Measurements from ENCODE around the gene B3GNT5.
"Not testable (repeated sequence)": the region's sequence is repeated elsewhere in the genome, so short reads cannot be mapped to it uniquely, and the experiment has no call there.

Gene B3GNT5

GRCh38 chr3:183230251-183230650, 22.8 kb upstream of the B3GNT5 start:
- not testable (repeated sequence) for DNase-seq

GRCh38 chr3:183230826-183231225, 22.2 kb upstream of the B3GNT5 start:
- DNase-seq, result no peak

GRCh38 chr3:183233966-183234365, 19.1 kb upstream of the B3GNT5 start:
- DNase-seq, result no peak

GRCh38 chr3:183239046-183239445, 14.0 kb upstream of the B3GNT5 start:
- no peak for DNase-seq

GRCh38 chr3:183242431-183242830, 10.6 kb upstream of the B3GNT5 start:
- no peak for DNase-seq

- DNase-seq, result no peak
Measured at GRCh38 chr3:183244219-183244618, 8.8 kb upstream of the B3GNT5 start.

GRCh38 chr3:183244981-183245476, 8.0 kb upstream of the B3GNT5 start:
- DNase-seq, result no peak

- peak; percentile 56 for DNase-seq
Measured at GRCh38 chr3:183247011-183247589, 6.0 kb upstream of the B3GNT5 start.

- no peak for DNase-seq
Measured at GRCh38 chr3:183249006-183249718, 3.9 kb upstream of the B3GNT5 start.

GRCh38 chr3:183252118-183252782, 803 bp upstream of the B3GNT5 start:
- no peak for DNase-seq

GRCh38 chr3:183253528-183254486, 754 bp downstream of the B3GNT5 start:
- DNase-seq, result peak; percentile 44

GRCh38 chr3:183254487-183255347, 1.7 kb downstream of the B3GNT5 start:
- DNase-seq, result no peak

GRCh38 chr3:183255348-183255730, 2.3 kb downstream of the B3GNT5 start:
- DNase-seq, result no peak

GRCh38 chr3:183259087-183259486, 6.0 kb downstream of the B3GNT5 start:
- DNase-seq, result no peak

- DNase-seq, result no peak
Measured at GRCh38 chr3:183259621-183260020, 6.6 kb downstream of the B3GNT5 start.

- no peak for DNase-seq
Measured at GRCh38 chr3:183260167-183260904, 7.3 kb downstream of the B3GNT5 start.

- no peak for DNase-seq
Measured at GRCh38 chr3:183261151-183261724, 8.2 kb downstream of the B3GNT5 start.

GRCh38 chr3:183262875-183263378, 9.9 kb downstream of the B3GNT5 start:
- no peak for DNase-seq

GRCh38 chr3:183264268-183264667, 11.2 kb downstream of the B3GNT5 start:
- DNase-seq, result no peak

- peak; percentile 22 for DNase-seq
Measured at GRCh38 chr3:183265157-183265642, 12.1 kb downstream of the B3GNT5 start.

Data from fibroblast of skin of scalp (primary cell).